CD4-positive, alpha-beta T cell treated with Interleukin-15 for 4 hours (primary cell): ENCODE results near the gene CSGALNACT2.
A peak's percentile ranks its signal among the peaks of the same experiment; 100 is the strongest.
"Not testable (repeated sequence)": the region's sequence is repeated elsewhere in the genome, so short reads cannot be mapped to it uniquely, and the experiment has no call there.

Experiments
- DNase-seq: peaks from one replicate; pipeline ENCODE4 v3.0.0-alpha.2; 2020; ENCODE audit warnings: low spot score

The CSGALNACT2 gene

DNA sequence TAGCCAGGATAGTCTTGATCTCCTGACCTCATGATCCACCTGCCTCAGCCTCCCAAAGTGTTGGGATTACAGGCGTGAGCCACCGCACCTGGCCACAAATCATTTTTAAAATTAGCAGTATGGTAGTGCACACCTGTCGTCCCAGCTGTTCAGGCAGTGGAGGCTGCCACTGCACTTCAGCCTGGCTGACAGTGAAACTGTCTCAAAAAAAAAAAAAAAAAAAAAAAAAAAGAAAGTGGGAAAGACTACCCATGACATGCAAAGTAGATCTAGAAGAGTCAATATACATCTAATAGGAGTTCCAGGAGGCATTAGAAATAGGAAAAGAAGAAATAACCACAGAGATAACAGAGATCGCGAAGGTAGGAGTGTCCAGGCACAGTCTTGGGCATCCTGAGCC lies 3.2 kb downstream of the CSGALNACT2 start:
- no peak for DNase-seq

DNA sequence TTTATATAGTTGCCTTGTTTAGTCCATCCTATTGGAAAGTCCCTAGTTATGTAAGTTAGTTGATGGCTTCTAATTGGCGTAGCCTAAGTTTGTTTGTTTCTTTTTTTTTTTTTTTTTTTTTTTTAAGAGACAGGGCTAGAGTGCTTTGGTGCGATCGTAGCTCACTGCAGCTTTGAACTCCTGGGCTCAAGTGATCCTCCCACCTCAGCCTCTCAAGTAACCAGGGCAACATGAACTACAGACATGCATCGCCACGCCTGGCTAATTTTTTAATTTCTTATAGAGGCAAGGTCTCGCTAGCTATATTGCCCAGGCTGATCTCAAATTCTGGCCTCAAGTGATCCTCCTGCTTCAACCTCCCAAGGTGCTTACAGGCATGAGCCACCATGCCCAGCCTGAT lies 7.1 kb downstream of the CSGALNACT2 start:
- DNase-seq = no peak

DNA sequence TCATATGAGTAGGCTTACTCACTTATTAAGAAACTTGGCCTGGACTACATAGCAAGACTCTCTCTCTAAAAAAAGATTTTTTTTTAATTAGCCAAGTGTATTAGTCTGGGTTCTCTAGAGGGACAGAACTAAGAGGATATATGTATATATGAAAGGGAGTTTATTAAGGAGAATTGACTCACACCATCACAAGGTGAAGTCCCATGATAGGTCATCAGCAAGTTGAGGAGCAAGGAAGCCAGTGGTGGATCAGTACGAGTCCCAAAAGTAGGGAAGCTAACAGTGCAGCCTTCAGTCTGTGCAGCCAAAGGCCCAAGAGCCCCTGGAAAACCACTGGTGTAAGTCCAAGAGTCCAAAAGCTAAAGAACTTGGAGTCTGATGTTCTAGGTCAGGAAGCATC lies 7.7 kb downstream of the CSGALNACT2 start:
- DNase-seq = not testable (repeated sequence)

DNA sequence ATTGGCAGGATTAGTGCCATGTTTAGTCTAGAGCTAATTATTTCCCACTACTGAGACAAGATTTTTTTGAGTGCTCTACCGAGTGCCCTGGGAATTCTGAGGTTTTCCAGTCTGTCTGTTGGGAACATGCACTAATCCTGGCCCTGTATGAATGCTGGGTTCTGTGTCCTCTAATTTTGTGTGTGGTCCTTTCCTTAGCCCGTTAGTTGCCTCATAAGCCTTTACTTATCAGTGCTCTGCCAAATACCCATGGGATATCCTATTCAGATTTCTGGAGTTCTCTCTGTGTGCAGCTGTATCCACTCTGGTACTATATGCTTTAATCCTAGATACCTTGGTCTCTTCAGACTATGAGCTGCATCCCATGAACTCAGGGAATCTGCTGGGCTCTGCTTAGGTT lies 13.1 kb downstream of the CSGALNACT2 start:
- DNase-seq = no peak

DNA sequence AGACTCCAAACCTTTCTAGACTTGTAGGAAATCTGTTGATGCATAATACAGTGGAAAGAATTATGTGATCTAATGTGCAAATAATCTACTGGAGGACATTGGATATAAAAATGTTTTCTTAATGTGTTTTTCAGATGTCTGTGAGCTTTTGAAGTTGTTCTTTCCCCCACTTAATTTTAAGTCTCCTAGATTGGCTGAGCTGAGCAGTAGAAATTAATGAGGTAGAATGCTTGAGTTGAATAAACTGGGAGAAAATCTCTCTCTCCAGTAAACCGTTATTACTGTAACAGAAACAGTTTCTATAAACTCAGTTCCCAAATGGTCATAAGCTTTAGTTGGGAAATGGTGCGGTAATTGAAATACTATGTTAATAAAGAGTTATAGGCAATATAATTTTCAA lies 15.7 kb downstream of the CSGALNACT2 start:
- no peak for DNase-seq

DNA sequence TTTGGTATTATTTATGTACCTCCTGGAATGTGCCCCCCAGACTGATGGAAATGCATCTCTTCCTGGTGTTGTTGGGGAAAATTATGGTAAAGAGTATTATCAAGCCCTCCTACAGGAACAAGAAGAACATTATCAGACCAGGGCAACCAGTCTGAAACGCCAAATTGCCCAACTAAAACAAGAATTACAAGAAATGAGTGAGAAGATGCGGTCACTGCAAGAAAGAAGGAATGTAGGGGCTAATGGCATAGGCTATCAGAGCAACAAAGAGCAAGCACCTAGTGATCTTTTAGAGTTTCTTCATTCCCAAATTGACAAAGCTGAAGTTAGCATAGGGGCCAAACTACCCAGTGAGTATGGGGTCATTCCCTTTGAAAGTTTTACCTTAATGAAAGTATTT lies 17.0 kb downstream of the CSGALNACT2 start:
- no peak for DNase-seq

DNA sequence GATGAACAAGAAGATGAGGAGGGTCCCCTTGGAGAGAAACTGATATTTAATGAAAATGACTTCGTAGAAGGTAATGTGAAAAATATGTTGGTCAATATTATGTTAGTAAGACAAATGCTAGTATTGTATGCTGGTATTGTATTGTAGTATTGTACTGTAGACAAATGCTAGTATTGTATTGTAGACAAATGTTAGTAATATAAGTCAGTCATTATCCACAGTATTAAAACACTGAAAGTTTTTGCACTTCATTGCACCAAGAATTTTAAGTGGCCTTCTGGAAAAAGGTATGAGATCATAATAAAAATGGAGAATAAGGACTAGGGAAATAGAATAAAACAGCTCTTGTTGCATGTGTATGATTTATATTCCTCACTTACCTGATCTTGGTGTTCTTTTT lies 17.5 kb downstream of the CSGALNACT2 start:
- DNase-seq = no peak

DNA sequence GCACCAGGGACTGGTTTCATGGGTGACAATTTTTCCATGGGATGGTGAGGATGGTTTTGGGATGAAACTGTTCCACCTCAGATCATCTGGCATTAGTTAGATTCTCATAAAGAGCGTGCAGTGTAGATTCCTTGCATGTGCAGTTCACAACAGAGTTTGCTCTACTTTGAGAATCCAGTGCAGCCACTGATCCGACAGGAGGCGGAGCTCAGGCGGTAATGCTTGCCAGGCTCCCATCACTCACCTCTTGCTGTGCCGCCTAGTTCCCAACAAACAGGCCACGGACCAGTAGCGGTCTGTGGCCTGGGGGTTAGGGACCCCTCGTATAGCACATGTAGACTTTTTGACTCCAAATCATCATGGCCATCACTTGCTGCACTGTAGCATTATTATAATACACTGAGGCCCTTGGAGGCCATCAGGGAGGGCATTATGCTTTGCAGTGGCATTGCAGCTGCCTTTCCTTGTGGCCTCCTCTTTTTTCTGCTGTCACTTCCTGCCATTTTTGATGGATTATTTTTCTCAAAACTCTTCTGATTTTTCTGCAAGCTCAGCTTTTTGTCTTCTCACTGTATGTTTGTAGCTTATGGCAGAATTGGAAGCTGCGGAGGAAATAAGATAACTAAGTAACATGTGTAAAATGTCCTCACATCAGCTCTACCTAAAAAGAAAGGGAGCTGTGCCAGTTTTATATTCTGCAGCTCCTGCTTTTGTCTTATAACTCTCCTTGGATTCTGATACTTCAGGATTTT lies 18.5 kb downstream of the CSGALNACT2 start:
- no peak for DNase-seq

DNA sequence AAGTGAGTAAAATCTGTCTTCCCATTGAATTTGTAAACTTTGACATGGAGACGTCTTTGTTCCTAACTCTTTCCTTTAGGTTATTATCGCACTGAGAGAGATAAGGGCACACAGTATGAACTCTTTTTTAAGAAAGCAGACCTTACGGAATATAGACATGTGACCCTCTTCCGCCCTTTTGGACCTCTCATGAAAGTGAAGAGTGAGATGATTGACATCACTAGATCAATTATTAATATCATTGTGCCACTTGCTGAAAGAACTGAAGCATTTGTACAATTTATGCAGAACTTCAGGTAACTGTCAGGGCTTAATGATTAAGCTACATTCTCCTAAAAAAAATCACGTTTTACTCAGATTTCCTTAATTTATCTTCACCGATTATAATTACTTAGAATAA lies 20.4 kb downstream of the CSGALNACT2 start:
- DNase-seq = no peak

DNA sequence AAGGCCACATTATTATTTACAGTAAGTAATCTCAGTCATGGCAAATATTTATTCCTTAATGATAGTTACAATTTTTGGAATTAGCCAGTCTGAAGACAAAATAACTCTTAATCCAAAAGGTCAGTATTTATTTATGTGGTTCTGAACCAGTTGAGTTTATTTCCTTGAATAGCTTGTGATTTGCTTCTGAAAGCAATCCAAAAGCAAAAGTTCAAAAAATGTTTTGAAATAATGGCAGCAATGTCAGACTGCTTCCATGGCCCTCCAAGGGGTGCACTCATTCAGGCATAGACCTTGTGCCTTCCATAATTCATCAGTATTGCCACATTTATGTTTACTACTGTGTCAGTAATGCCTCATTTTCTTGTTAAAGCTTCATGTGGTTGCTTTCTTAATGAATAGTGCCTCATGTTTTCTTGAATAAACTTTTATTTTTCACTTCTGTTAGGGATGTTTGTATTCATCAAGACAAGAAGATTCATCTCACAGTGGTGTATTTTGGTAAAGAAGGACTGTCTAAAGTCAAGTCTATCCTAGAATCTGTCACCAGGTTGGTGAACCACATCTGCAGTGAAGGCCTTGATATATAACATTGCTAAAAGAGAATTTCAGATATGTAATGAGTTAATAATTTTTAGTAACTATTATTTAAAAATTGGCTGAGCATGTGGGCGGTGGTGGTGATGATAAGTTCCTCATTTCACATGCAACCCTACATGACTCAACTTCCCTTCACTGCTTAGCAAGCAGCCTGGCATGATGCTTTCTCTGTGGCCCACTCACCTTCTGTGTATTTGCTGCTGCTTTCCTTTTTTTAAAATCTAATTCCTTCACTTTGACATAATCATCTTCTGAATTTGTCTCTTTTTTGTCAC lies 22.0 kb downstream of the CSGALNACT2 start:
- peak; percentile 17 for DNase-seq

DNA sequence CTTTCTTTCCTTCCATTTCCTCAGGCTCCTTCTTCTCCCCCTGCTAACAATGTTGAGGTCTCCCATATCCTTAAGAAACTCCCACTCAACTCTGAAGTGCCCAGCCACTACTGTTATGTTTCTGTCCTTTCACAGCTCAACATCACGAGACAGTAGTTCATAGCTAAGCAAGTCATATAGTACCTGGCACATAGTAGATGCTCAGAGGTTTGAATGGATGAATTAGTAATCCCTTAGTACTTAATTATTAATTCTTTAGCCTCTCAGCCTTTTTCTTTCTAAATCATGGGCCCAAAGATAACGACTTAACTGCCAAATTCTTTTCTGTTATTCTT lies 22.6 kb downstream of the CSGALNACT2 start:
- DNase-seq = no peak

DNA sequence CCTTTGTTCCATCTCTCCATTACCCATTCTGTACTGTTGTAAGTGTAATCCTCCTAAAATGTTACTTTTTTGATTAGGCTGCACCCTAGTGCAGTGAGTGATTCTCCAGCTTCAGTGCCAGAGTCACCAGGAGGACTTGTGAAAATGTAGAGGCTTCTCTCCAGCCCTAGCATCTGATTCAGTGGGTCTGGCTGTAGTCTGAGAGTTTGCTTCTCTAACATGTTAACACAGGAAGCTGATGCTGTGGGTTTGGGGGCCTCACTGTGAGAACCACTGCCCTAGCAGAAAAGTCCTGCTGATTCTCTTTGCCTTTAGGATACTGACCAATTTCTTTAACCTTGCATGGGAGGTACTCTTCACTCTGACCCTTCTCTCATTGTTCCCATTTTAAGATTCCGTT lies 24.4 kb downstream of the CSGALNACT2 start:
- no peak for DNase-seq

DNA sequence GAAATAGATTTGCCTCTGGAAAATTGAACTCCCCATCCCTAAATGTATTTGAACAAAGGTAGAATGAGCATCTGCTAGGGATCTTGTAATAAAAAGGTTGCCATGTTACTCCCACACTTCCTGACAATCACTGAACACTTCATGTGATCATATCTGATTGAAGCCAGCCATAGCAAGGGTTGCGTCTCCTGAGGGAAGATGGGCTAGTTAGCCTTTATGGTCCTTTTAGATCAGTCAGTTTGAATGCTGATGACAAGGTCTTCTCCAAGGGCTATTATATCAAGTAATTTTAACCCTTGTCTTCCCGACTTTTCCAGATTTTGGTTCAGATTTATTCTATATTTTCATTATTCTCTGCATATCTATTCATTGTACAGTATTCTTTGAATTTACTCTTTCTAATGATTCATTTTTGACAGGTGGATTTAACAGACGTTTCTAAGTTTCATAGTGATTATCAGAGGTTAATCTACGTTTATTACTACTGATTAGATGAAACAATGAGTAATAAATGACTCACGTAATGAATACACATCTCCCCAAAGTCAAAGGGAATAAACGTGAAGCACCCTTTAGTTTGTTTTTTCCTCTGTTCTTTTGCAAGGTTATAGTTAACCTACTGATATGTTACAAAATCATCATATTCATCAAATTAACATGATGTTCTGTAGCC lies 28.1 kb downstream of the CSGALNACT2 start:
- no peak for DNase-seq

DNA sequence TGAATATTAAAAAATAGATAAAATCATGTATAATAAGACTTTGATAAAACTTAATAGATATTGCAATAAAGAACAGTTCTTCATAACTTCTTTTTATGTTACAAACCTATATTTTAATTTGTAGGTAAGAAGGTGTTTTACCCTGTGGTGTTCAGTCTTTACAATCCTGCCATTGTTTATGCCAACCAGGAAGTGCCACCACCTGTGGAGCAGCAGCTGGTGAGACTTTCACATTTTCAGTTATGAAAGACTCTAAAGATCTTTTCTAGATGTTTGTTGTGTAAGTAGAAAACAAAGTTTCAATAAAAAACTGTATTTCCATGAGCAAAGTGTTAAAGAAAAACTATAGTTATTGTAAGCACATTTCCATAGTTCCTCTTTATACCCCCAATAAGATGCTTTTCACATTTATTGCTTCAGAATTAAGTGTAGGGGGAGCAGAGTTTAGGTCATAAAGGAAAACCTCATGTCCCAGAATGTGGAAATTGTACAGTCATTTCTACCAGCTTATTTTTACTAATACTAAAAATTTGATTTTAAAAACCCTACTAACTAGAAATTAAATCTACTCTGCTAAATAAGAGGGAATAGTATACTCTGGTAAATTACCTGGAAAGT lies 28.7 kb downstream of the CSGALNACT2 start:
- no peak for DNase-seq

DNA sequence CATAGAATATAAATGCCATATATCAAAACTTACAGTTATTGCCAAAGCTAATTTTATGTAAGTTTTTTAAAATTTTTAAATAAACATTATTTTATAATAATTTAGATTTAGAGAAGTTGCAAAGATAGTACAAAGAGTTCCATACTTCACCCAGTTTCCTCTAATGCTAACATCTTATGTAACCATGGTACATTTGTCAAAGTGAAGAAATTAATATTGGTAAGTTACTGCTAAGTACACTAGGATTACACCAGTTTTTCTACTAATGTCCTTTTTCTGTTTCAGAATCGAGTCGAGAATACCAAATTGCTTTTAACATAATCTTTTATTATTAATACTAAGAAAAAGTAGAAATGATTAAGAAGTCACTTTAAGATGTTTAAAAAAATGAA lies 29.2 kb downstream of the CSGALNACT2 start:
- DNase-seq = no peak

DNA sequence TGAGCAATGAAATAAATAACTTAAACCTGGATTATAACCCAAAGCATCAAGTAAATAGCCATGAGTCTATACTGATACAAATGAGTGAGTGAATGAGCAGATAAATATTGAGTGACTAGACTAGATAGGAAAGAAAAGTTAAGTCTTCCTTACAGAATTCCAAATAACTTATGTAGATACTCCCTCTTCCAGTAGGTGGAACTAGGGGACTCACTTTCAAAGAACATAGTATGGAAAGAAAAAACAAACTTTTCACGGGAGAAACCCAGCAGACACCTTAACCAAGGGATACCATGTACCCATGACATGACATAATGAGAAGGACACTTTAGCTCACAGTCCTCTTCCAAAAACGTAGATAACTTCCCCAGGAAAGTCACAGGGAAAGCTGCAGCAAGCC lies 32.2 kb downstream of the CSGALNACT2 start:
- DNase-seq = no peak

DNA sequence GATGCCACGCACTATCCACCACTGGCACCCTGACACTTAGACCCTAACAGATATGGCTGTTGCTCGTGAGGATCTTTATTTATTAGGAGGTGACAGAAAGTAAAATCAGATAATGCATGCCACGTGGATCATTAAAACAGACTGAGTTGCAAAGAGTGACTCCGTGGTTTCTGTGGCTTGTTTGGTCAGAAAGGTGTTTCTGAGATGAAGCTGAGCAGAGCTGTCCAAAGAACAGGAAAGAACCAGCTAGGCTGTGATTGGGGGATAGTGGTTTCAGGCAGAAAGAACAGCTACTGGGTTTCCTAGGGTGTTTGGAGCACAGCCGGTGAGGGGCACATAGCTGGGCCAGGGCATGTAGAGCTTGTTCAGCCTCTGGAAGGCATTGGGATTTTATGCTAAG lies 34.4 kb downstream of the CSGALNACT2 start:
- no peak for DNase-seq

DNA sequence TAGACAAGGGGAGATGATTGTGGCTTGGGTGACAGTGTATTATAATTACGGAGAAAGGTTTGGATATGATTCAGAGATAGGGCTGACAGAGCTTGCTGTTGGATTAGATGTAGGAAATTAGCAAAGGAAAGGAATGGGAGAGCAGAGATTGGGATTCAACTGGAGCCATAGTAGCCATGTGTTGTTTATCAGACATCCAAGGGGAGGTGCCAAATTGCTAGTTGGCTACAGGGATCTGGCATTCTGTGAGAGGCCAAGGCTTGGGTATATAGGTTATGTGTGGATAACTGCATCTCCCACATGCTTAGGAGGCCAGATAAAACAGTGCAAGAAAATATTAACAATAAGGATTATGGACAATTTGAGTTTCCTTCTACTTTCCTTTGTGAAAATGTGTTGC lies 34.9 kb downstream of the CSGALNACT2 start:
- no peak for DNase-seq

DNA sequence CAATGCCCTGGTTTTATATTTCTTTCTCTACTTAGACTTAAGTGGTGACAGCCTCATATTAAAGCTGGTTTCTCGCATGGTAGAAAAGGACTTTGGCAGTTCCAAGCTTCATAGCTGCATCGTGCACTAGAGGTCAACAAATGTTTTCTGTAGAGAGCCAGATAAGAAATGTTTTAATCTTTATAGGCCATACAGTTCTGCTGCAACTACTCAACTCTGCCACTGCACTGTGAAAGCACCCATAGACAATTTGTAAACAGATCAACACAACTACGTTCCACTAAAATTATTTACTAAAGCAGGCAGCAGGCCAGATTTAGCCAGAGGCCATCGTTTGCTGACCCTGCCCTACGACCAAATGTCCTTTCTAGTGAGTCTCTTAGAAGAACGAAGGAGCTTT lies 36.7 kb downstream of the CSGALNACT2 start:
- DNase-seq = no peak

DNA sequence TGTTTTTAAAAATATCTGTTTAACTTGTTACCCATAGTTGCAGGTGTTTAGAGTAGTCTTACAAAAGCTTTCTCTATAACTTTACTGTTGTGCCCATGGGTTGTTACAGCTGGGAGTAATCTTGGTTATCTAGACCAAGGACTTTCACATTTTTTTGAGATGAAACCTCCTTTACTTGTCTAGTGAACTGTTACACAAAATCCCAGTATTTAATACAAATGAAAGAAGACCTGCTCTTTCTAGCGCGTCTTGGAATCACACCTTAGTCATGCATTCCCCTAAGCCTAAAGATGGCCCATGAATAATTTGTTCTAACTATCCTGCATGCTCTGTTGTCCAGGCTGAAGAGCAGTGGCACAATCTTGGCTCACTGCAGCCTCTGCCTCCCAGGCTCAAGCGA lies 38.0 kb downstream of the CSGALNACT2 start:
- no peak for DNase-seq

DNA sequence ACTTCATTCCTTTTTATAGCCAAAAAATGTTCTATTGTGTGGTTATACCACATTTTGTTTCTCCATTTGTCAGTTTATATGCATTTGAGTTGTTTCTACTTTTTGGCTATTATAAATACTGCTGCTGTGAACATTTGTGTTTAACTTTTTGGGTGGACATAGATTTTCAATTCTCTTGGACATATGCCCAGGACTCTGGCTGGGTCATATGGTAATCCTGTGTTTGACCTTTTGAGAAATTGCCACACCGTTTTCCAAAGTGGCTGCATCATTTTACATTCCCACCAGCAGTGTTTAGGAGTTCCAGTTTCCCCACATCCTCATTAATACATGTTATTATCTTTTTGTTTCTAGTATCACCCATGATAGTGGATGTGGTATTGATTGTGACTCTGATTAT lies 39.4 kb downstream of the CSGALNACT2 start:
- DNase-seq = no peak

DNA sequence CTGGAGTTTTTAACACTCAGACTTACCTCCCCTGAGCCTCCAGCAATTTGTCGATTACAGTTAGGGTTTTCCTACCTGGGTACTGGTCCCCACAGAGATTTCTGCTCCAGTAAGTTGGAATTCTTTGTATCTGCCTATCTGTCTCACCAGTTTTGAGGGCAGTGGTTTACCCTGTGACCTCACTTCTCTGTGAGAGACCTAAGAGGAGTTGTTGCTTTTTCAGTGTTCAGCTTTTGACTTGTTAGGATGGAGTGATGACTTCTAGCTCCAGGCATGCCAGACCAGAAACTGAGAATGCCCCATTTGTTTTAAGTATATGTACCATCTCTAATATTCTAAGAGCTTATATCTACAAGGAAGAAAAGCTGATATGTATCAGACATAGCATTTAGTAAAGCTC lies 42.9 kb downstream of the CSGALNACT2 start:
- no peak for DNase-seq

DNA sequence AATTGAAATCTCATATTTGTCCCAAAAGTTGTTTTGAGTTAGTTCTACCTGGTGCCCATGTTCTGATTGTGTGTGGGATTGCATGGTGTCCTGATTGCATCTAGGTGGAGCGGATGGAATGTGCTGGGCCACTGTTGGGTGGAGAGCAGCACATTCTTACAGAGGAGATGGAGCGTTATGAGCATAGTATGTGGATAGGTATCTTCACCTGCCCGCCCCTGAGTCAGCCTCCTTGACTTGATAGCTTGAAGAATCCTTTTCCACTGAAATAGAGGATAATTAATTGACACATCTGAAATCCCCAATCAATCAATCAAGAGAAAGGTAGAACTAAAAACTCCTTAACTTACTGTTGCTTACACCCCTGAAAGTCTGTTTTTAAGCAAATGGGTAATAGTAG lies 45.5 kb downstream of the CSGALNACT2 start:
- DNase-seq = not testable (repeated sequence)
